Activated CD8-positive, alpha-beta memory T cell treated with anti-CD3 and anti-CD28 coated beads, Interleukin-2, amount 50 U/mL, for 4 hours (primary cell): ENCODE data around the gene COL27A1.

Source experiments
- DNase-seq: peaks from one replicate; pipeline ENCODE4 v3.0.0-alpha.2; 2020

Gene COL27A1

DNA sequence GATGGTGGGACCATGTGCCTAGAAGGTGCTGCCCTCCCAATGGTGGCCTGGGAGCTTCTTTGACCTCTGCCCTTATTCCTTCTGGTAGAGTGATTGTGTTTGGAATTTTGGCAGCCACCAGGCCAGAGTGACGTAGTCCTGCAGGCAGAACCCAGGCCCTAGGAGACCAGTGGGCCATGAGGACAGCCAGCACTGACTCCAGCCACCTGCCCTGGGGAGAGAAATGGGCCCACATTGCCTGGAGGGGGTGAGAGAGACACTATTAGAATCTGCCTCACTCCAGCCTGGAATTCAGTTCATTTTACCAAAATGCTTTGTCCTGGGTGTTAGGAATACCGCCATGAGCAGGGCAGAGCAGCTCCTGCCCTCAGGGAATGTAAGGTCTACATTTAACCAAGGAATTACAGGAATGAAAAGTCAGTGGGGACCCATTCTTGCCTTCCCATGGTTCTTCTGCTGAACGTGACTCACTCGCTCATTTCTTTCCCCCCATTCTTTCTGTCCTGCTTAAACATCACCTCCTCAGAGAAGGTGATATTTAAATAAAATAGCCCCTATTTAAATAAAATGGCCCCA, 5.5 kb upstream of the COL27A1 start:
- no peak for DNase-seq

DNA sequence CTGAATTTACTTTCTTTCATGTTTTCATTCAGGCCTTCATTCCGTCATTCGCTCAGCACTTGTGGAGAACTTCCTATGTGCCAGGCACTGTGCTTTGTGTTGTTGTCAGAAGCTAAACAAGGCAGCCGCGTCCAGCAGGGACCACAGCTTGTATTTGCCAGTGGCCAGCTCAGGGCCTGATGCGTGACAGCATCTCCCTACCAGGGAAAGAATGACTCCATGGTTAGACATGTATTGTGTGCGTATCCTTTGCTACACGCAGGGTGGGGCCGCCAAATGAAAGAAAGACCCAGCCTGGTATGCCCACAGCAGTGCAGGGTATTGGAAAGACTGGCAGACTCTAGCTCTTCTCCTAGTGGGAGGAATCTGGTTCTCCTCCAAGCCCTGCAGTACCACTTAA, 4.7 kb upstream of the COL27A1 start:
- DNase-seq, result no peak

DNA sequence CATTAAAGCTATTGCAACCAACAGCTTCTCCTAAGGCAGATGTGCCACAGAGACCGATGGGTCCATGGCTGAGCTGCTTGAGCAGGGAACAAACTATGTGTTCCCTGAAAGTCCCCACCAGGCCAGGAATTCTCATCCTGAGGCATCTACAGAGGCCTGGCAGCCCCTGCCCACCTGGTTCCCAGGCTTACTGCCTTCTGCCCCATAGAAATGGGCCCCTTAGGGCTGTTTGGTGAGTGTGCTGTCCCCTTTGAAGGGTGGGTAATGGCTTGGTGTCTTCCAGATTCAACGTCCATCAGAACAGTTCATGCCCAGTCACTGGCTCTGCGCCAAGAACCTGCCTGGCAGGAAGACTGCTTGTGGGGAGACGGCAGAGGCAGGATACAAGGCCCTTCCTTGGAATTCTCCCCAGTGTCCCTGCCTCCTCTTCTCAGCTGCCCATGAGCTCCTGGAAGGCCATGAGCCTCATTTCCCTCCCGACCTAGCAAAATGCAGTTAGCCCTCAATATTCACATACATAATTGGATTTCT, 3.8 kb upstream of the COL27A1 start:
- no peak for DNase-seq

DNA sequence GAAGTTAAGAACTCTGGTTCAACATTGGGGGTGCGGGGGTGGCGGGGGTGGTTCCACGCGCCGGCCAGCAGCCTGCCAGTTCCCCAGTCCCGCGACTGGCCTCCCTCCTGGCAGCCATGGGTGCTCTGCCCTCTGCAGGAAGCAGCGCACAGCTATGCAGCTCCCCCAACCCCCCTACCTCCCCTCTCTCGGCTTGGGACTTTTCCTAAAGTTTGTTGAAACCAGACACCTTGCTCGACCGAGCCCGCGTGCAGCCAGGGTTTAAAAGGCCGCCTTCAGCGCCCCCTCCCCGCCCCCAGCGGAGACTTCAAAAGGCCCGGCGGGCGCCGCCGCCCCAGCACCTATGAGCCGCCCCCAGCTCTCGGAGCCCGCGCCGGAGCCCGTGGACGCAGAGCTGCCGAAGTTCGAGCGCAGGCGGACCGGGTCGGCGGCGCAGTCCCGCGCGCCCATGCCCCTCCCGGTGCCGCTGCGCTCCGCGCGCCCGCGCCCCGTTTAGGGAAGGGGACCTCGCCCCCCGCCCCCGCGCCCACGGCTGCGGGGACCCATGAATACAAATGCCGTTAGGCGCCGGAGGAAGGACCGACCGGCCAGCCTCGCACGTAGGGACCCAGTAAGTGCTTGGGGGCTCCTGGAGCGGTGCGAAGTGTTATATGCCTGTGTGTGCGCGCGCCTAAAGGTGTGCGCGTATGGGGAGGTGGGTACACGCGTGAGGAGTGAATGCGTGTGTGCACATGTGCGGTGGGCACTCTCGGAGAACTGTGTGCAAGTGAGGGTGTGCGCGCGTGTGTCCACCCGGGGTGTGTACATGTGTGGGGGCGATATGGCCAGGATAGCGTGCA, 1.4 kb upstream of the COL27A1 start:
- no peak for DNase-seq

DNA sequence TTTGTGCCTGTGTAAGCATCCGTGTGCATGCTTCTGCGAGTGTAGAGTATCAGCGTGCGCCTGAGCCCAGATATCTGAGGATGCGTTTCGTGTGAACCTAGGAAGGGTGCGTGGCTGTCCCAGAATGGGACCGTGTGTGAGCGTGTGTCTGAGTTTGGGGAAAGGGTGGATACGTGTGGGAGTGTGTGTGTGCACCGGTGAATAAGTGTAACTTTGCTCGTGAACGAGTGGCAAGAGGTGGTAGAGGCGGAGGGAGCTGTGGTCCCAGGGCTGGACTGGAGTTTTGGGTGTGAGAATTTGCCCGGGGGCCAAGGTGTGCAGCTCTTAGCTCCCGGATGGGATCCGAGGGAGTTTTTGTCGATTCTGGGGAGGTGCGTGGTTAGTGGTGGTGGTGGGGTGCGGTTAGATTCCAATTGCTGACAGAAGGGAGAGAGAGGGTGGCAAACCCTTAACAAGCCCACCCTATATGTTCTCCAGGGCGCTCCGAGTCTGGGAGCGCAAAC, 686 bp upstream of the COL27A1 start:
- DNase-seq, result no peak

DNA sequence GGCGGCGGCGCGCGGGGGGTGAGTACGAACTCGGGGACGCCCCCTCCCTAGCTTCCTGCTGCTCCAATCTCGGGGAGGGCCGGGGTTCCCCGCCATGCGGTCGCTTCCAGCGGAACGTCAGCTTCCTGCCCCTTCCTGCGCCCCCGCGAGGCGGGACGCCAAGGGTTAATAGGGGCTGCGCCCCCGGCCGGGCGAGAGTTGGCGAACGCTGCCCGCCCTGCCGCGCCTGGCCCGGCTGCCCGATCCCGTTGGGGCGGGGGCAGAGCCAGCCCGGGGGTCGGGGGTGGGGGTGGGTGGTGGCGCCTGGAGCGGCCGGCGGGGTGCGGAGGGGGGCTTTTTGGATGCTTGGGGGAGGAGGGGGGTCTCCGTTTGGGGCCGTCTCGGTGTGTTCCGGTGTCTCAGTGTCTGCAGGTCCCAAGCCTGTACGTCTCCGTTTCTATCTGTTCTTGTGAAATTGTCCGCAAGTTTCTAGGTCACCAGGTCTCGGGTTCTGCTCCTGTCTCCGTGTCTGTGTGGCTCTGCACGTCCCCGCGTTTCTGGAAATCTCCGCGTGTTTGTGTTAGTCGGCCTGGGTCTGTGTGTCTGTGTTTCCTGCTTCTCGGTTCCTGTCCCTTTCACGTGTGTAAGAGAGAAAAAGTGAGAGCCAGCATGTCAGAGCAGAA, 789 bp downstream of the COL27A1 start:
- DNase-seq, result no peak

DNA sequence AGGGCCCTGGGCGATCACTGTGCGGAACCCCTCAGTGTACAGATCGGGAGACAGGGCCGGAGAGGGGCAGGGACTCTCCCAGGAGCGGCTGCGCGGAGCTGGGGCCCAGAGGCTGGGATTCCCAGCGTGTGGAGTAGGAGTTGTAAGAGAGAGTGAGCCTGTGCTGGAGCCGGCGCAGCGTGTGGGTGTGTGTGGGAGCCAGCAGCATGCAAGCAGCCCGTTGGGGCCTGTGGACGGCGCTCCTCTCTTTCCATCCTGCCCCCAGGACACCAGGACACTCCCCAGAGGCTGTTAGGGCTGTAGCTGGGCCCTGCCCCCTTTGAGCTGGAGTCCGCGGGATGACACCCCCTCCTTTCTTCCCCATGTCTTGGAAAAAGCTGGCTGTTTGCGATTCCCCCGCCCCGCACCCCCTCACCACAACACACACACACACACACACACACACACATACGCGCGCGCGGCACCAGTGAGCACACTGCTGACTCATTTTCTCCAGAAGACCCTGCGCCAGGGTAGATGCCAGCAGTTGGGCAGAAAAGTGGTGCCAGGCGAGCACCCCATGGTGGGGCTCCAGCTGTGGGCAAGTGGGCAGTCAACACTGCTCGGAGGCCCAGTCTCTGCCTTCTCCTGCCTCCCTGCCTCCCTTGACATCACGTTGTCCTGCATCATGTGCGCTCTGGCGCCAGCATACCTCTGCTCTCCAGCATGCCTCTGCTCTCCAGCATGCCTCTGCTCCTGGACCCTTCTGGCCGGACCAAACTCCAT, 1.5 kb downstream of the COL27A1 start:
- DNase-seq, result peak; percentile 47

DNA sequence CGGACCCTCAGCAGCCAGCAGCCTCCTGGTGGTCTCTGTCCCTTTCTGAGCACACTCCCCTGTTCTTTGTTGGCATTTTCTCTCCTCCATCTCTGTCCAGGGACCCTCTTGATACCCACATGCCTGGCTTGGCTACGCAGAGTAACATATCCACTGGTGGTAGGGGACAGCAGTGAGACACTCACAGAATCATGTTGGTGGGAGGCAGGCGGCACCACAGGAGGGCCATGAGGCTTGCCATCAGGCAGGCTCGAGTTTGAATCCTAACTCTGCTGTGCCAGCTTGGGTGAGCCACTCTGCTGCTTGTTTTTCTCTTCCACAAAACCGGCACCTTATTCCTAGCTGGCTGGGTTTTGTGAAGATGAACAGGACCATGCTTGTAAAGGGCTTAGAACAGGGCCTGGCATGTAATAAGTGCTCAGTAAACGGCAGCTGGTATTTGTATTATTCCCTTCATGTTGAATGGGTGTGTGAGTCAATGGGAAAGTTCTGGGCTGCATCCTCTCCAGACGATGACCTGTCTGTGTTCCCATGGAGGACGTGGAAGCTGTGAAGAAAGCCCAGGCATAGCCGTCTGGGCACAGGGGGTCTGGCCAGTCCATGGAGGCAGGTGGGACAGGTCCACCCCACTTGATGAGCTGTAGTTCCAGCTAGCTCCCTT, 2.3 kb downstream of the COL27A1 start:
- no peak for DNase-seq

DNA sequence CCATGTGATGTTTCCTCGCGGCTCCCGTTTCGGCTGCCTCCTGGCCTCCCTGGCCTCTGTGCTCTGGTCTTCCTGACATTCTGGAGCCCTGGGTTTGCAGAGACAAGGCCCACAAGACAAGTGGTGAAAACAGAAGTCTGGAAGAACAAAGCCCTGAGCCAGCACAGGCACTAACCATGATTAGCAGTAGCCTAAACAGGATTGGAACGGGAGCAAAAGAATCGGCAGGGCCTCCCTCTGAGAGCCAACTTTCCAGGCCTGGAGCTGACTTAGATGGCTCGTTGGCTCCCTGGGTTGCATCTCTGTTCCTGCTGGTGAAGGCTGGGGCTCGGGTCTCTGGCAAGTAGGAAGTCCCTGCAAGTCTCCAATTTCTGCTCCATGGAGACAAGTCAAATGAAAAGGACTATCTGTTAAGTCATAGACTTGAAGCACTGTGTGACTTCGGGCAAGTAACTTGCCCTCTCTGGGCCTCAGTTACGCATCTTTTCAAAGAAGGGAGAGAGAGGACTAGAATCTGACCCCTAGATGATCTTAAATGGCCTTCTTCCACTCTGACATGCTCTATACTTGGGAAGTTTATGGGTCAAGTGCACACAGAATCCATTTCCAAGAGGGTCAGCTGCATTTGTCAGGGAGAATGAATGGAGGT, 3.3 kb downstream of the COL27A1 start:
- DNase-seq, result no peak

DNA sequence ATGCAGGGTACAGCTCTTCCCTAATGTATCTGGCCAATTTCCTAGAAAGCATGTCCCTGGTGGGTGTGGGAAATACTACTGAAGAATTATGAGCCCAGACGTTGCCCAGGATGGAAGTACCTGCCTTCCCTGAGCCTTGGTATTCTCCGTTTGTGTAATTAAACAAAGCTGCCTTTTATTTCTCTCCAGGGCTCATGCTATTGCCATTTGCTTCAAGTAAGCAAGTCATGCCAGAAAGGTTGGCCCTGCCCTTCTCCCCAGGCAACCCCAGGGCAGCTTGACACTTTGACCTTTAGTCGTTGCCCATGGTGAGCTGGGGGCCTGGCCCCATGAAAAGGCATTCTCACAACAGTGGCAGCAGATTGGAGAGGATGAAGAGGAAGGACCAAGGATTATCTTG, 4.4 kb downstream of the COL27A1 start:
- DNase-seq, result no peak

DNA sequence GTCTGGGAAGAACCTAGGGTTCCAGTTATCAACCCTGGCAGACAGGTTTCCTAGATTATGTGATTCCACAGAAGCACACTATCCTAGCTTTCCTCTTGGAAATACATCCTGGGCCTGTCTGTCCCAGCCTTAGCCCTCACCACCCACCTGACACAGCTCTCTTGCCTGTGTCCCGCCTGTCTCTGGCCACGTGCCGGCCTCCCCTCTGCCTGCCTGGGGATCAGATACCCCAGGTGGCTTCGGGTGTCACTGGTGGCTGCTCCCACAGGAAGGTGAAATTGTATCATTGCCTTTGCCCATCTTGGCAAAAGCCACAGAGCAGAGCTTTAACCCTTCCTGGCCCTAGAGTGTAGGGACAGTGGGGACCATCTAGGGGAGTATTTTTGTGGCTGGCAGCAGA, 6.2 kb downstream of the COL27A1 start:
- no peak for DNase-seq

DNA sequence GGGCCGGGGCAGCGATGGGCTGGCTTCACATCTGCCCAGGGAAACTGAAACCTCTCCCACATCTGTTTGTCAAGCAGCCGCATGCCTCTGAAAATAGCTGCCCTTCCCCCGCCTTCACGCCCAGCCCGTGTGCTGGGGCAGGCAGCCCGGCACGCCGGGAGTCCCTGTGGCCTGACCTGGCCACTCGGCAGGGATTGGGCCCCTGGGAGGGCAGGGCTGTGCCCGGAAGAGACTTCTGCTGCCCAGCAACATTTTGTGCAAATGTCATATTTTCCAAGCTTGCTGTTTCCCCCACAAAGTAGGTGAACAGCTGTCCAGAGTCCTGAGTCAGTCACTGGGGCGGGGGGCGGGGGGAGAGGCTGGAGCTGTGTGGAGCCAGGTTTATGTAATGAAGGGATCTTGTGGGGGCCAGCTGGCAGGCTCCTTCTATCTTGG, 8.2 kb downstream of the COL27A1 start:
- no peak for DNase-seq

DNA sequence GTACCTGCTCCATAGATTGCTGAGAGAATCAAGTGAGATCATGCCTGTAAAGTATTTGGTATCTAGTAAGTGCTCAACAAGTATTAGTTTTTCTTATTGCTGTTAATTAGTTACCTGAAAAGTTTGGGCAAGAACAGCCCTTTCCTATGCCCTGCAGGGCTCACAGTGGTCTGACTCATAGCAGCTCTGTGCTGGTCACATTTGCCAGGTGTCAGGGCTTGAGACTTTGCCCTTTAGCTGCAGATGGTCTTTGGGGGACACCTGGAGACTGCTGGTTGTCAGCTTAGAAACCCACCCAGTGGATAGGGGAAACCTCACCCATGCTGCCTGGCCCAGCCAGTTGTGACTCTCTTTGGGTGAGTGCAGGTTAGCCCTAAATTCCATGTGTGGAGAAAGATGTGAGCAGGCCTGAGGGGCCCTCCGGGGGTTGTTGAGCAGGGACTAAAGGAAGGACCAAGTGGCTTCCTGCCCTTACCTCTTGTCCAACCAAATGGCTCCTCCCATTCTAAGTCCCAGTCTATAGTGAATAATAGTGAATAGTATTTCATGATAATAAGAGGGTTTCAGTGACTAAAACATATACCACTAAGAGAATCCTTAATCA, 9.0 kb downstream of the COL27A1 start:
- no peak for DNase-seq

DNA sequence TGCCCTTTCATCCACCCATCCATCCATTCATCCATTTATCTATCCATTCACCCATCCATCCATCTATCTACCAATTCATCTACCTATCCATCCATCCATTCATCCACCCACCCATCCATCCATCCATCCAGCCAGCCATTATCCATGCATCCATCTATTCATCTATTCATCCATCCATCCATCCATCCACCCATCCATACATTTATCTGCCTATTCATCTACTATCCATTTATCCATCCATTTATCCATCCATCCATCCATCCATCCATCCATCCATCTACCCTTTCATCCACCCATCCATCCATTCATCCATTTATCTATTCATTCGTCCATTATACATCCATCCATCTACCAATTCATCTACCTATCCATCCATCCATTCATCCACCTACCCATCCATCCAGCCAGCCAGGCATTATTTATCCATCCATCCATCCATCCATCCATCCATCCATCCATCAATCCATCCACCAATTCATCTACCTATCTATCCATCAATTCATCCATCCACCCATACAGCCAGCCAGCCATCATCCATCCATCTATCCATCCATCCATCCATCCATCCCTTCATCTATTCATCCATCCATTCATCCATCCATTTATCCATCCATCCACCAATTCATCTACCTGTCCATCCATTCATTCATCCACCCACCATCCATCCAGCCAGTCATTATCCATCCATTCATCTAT, 10.2 kb downstream of the COL27A1 start:
- no peak for DNase-seq

DNA sequence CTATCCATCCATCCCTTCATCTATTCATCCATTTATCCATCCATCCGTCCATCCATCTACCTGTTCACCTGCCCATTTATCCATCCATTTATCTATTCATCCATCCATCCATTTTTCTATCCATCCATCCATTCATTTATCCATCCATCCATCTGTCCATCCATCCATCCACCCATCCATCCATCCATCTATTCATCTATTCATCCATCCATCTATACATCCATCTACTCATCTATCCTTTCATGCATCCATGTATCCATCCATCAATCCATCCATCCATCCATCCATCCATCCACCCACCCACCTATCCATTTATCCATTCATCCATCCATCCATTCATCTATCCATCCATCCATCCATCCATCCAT, 10.8 kb downstream of the COL27A1 start:
- no peak for DNase-seq

DNA sequence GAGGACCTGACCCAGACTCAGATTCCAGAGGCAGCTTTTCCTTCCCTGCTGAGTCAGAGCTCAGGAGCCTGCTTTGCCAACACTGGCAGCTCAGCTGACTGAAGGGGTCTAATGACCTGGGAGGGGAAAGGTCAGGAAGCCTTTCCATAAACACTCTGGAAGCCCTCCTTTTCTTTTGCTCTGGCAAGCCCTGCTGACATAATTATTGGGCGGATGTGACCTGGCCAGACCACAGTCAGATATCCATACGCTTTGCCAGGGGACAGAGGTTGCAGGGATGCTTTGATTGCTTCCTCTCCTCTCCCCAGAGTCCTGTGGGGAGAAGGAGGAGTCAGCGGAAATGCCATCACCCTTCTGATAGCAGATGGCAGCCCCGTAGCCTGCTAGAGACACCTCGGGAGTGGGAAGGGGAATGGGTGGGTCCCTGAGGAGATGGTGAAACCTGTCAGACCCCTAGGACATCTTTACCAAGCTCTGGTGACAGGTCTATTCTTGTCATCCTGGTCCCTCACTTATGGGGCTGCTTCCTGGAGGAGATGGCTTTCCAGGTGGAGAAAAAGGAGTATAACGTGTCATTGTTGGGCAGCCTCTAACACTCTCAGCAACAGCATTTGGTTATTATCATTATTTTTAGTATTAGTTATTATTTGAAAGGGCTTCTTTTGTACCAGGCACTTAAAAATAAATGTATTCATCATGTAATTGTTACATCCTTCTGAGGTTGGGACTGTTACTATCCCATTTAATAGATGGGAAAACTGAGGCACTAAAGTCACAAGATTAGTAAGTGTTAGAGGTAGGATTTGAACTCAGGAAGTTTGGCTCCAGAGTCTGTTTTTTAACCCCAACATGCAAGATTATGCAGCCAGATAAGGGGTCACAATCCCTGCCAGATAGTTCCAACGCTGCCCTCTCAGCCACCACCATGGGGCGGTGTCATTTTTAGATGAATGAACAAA, 11.6 kb downstream of the COL27A1 start:
- no peak for DNase-seq

DNA sequence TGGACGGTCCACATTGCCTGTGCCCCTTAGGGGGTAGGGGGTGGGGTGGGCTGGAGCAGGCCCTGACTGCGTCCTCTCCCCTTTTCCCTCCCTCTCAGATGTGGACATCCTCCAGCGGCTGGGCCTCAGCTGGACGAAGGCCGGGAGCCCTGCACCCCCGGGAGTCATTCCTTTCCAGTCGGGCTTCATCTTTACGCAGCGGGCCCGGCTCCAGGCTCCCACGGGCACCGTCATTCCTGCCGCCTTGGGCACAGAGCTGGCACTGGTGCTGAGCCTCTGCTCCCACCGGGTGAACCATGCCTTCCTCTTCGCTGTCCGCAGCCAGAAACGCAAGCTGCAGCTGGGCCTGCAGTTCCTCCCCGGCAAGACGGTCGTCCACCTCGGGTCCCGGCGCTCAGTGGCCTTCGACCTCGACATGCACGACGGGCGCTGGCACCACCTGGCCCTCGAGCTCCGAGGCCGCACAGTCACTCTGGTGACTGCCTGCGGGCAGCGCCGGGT, 12.3 kb downstream of the COL27A1 start:
- DNase-seq, result no peak

DNA sequence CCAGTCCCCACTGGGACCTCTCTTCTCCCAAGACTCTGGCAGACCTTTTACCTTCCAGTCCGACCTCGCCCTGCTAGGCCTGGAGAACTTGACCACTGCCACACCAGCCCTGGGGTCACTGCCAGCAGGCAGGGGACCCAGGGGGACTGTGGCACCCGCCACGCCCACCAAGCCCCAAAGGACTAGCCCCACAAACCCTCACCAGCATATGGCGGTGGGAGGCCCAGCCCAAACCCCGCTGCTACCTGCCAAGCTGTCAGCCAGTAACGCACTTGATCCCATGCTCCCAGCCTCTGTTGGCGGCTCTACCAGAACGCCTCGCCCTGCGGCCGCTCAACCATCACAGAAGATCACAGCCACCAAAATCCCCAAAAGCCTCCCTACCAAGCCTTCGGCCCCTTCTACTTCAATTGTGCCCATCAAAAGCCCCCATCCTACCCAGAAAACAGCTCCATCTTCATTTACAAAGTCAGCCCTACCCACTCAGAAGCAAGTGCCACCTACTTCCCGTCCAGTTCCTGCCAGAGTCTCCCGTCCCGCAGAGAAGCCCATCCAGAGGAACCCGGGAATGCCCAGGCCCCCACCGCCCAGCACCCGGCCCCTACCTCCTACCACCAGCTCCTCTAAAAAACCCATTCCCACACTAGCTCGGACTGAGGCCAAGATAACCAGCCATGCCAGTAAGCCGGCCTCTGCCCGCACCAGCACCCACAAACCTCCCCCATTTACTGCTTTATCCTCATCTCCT, 13.1 kb downstream of the COL27A1 start:
- DNase-seq, result no peak
